DMS79 (cell line): ENCODE data around the gene KRTAP2-1.
"Not testable (repeated sequence)": the region's sequence is repeated elsewhere in the genome, so short reads cannot be mapped to it uniquely, and the experiment has no call there.

ENCODE experiments used
- DNase-seq: peaks from one replicate; lab custom pipeline; 2025; lab: John Stamatoyannopoulos, UW

Gene KRTAP2-1

DNA sequence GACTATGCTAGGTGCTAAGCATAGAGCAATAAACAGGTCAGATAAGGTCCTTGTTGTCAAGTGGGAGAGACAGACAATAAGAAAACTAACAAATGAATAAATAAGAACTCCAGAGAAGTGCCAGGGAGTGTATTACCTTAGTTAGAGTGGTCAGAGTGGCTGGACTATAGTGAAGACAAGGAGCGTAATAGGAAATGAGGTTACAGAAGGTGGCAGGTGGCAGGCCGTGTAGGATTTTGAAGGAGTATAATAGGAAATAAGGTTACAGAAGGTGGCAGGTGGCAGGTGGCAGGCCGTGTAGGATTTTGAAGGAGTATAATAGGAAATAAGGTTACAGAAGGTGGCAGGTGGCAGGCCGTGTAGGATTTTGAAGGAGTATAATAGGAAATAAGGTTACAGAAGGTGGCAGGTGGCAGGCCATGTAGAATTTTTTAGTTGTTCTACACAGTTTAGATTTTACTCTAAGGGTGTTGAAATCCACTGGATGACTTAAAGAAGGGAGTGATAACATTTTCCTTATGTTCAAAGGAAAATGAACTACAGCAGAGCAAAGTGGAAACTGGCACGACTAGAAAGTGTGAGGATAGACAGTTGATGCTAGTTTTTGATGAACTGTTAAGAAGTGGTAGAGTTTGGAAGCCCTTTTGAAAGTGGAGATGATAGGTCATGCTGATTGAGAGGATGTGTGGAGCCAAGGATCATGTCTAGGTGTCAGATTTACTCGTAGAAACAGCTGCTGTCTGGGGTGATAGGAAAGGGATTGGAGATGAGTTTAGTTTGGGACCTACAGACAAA, 34.6 kb downstream of the KRTAP2-1 start:
- no peak for DNase-seq

DNA sequence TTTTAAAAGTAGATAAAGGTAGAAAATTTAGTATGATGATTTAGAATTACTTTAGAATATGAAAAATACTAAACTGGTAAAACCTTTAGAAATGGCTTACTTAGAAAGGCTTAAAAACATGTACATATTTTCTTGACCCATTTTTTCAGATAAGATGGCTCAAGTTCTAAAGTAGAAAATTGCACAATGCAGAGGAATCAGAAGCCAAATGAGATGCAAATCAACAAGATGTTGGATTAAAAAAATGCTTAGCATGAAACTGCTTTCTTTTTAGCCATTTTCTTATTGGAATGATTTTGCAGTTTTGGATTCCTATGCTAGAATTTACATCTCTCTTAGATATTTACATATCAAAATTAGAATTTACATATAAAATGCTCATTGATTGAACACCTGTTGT, 36.7 kb downstream of the KRTAP2-1 start:
- DNase-seq, result no peak

DNA sequence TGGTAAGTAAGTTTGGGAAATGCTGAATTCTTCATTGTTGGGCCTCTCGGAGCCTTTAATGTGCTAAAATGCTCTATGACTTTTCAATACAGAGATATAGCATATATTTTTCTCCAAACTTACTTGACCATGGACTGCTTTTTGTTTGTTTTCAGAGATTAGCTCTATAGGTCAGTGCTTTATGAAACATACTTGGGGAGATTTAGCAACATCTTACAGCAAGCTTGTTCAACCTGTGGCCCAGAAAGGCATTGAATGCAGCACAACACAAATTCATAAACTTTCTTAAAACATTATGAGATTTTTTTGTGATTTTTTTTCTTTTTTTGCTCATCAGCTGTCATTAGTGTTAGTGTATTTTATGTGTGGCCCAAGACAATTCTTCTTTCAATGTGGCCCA, 37.2 kb downstream of the KRTAP2-1 start:
- DNase-seq, result no peak

DNA sequence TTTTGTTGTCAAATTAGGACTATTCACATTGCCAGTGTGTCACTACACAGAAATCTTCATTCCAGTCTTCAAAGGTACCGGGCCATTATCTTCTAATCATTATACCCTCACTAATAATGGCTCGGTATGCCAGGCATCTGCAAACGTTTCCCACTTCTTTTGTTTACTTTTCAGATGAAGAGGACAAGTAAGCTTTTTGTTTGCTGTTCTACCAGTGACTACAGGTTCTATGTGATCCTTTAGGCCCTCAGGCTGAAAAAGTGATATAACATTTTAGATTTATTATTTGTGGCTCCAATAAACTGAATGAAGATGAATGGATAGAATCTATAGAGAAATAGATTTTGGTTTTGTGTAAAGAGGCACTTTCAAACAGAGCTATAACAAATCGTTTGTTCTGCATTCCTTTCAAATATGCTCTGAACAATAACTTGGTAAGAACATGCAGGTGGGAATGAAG, 37.8 kb downstream of the KRTAP2-1 start:
- DNase-seq, result peak; percentile 9

DNA sequence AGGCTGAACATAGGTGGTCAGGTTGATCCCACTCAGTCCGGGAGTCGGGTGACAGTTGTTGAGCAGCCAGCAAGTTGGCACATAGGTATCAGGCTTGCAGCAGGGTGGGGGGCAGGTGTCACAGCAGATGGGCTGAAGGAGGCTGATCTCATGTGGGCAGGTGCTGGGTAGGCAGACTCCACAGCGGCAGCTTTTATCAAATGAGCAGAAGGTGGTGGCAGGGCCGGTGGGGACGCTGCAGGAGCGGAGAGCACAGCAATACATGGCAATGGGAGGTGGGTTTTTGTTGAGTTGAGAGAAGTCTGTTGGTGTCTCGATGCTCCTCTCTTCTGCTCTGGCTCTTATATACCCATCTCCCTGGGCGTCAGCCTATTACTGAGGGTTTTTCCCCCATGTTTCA, 38.3 kb downstream of the KRTAP2-1 start, which contains the start of gene KRTAP3-1:
Gene KRTAP3-1, minus strand, starts transcription at position 318 of the 400 bp plus-strand sequence. Its CDS starts 54 bp downstream, at position 264.
- peak; percentile 6 for DNase-seq

DNA sequence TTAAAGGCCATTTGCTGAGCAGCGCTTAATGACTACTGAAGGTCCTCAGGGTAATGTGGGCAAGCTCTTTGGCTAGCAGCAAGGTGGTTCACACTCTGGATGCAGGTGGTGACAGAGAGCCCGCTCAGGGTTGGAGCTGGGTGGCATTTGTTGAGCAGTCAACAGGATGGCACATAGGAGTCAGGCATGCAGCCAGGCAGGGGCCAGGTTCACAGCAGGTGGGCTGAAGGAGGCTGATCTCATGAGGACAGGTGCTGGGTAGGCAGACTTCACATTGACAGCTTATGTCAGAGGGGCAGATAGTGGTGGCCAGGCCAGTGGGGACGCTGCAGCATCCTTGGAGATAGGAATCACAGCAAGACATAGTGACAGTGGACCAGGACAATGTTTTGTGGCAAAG, 42.7 kb downstream of the KRTAP2-1 start:
- peak; percentile 4 for DNase-seq

DNA sequence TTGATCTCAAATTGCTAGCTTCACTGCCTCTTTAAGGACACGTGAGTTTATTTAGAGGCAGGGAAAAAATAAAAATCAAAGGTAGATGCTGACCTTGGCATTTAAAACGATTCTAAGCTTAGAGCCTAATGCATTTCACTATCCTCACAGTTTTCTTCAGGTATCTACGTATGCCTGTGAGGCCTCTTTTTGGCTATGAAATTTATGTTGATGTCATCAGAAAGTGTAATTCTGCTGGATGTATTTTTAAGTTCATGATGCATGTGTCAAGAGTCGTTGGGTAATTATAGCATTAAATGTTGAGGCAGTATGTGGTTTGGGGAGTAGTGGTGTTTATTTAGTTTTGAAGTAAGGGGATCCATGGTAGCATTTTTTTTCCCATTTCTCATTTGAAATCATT, 43.2 kb downstream of the KRTAP2-1 start:
- DNase-seq, result peak; percentile 41

DNA sequence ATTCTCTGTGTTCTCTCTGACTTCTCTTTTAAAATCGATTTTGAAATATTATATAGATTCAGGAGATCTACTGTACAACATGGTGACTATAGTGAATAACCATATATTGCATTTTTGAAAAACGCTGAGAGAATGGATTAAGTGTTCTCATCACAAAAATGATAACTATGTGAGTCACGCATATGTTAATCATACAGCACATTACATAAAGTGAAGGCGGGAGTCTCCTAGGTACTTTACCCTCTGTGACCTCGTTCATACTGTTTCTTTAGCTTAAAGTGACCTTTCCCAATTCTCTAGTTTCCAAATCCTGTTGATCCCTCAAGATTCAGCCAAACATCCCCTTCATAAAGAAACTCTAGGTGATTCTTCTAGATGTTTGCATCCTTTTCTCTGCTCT, 44.3 kb downstream of the KRTAP2-1 start:
- DNase-seq, result no peak

DNA sequence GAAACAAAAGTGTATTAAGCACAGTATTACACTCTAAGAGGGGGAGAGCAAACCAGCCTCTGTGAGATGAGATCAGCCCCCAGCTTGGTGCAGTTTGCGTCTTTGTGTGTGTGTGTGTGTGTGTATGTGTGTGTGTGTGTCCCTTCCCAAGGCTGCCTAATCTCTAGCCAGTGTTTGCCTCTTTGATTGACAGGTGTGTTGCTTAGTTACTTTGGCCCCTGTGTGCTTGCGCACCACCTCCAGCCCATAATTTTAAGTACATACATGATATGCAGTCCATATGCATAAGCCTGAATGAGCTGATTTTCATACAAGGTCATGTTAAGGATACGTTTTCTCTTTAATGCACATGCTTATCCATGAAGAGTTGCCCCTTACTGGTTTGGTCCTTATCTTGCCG, 45.3 kb downstream of the KRTAP2-1 start:
- DNase-seq, result no peak

DNA sequence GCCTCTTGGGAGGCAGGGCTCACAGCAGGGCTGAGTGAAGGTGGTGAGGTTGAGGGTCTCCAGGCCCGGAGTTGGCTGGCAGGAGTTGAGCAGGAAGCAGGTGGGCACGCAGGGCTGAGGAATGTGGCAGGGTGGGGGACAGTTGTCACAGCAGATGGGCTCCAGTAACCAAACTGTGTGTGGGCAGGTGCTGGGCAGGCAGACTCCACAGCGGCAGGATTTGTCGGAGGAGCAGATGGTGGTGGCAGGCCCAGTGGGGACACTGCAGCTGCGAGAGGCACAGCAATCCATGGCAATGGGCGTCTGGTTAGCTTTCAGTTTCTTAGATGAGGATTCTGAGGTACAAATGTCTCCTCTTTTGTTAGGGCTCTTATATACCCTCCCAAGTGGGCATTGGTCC, 47.6 kb downstream of the KRTAP2-1 start, which contains the start of gene KRTAP3-2:
Gene KRTAP3-2, minus strand, starts transcription at position 344 of the 400 bp plus-strand sequence. Its CDS starts 53 bp downstream, at position 291.
- DNase-seq, result not testable (repeated sequence)

DNA sequence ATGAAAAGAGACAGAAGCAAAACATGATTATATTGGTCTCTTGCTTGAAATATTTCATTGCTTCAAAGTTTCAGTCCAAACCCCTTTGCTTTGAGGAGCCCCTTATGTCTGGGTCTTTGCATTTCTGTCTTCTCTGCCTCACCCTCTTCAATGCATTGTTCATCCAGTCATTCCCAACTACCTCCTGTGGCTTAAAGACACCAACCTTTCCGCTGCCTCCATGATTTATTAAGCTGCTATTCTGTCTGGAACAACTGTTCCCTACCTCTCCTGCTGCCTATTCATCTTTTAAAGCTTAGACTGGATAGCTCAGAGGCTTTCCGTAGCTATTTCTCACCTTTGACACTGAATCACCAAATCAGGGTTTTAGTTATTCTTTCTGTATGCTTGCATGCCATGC, 49.8 kb downstream of the KRTAP2-1 start:
- no peak for DNase-seq

DNA sequence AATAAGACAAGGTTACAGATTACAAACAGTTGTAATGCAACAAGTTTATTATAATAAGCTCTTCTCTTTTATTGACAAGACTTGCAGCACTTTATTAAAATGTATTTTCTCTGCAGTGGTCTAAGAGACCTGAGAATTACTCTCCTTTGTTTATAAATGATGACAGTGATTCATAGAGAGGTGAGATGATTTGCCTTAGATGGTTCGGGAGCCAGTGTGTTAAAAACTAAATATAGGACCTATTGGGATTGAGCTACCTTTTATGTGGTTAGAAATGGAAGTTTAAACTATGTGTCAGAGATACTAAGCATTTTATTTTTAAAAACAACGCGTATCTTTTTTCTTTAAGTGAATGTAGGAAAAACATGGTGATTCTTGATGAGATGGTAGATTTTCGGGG, 50.3 kb downstream of the KRTAP2-1 start:
- DNase-seq, result no peak
